Measurements from ENCODE around the gene TRPM3.

DNA sequence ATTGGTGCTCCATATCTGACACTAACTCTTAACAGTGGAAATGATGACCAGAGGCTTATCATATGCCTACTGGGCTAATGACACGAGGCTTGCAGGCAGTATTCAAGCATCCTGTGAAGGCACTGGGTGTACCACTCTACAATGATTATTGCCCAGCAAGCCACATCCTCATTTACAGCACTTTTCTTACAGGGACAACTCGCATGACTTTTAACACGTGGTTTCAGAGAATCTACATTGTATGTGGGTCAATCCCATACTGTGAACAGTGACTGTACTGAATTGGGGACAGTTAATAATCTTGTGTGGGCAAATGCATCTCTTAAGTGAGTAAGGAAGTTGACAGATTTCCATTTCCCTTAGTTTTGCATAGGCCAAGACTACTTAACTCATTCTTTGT is 260.0 kb downstream of the TRPM3 start:
- TF ChIP-seq, protein P1, sequence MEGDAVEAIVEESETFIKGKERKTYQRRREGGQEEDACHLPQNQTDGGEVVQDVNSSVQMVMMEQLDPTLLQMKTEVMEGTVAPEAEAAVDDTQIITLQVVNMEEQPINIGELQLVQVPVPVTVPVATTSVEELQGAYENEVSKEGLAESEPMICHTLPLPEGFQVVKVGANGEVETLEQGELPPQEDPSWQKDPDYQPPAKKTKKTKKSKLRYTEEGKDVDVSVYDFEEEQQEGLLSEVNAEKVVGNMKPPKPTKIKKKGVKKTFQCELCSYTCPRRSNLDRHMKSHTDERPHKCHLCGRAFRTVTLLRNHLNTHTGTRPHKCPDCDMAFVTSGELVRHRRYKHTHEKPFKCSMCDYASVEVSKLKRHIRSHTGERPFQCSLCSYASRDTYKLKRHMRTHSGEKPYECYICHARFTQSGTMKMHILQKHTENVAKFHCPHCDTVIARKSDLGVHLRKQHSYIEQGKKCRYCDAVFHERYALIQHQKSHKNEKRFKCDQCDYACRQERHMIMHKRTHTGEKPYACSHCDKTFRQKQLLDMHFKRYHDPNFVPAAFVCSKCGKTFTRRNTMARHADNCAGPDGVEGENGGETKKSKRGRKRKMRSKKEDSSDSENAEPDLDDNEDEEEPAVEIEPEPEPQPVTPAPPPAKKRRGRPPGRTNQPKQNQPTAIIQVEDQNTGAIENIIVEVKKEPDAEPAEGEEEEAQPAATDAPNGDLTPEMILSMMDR (IDR thresholded peaks at IDR 0.05; ENCODE audit: control extremely low read depth in 1 of 3, insufficient read depth in 1 of 3, low read depth in 1 of 3, low read length in 3 of 3), result no peak
- TF ChIP-seq POLR2AphosphoS5 (IDR thresholded peaks at IDR 0.05; ENCODE audit: low read depth, low read length) (no peak), CEBPB (IDR thresholded peaks at IDR 0.05; ENCODE audit: low read depth, low read length) (no peak), SP2 (IDR thresholded peaks at IDR 0.05; ENCODE audit: low read length) (no peak), EP300 (IDR thresholded peaks at IDR 0.05; ENCODE audit: borderline replicate concordance in 1 of 2, low read depth in 2 of 2, low read length in 2 of 2) (no peak), RXRA (IDR thresholded peaks at IDR 0.05; ENCODE audit: insufficient read depth, low read depth, low read length) (no peak), POLR2A (IDR thresholded peaks at IDR 0.05; ENCODE audit: control extremely low read depth in 1 of 2, low read depth in 2 of 2, low read length in 2 of 2) (no peak), YY1 (IDR thresholded peaks at IDR 0.05; ENCODE audit: low read depth, low read length) (no peak), TAF1 (IDR thresholded peaks at IDR 0.05; ENCODE audit: low read depth, low read length) (no peak), SP1 (IDR thresholded peaks at IDR 0.05; ENCODE audit: low read depth, low read length) (no peak), RAD21 (IDR thresholded peaks at IDR 0.05 in 1 of 2, conservative IDR thresholded peaks at IDR 0.05 in 1 of 2; ENCODE audit: low read depth in 2 of 2, low read length in 2 of 2) (no peak), SIN3A (conservative IDR thresholded peaks at IDR 0.05 in 1 of 2, IDR thresholded peaks at IDR 0.05 in 1 of 2; ENCODE audit: low read depth in 1 of 2, low read length in 2 of 2) (no peak)
- TF ChIP-seq, protein P2, sequence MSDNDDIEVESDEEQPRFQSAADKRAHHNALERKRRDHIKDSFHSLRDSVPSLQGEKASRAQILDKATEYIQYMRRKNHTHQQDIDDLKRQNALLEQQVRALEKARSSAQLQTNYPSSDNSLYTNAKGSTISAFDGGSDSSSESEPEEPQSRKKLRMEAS (IDR thresholded peaks at IDR 0.05), result no peak

All from H1 (cell line).